SK-N-DZ (cell line): ENCODE data around the gene TEAD3.

ENCODE experiments used
- DNase-seq: peaks from one replicate; pipeline ENCODE4 v3.0.0-alpha.2; 2015; ENCODE audit warnings: low spot score

The TEAD3 gene

GRCh38 chr6:35492258-35492973 is 4.5 kb downstream of the TEAD3 start:
- DNase-seq, result no peak

GRCh38 chr6:35491558-35492257 is 5.2 kb downstream of the TEAD3 start:
- DNase-seq, result no peak

GRCh38 chr6:35490821-35491557 is 5.9 kb downstream of the TEAD3 start:
- no peak for DNase-seq

- DNase-seq, result peak; percentile 82
Observed at GRCh38 chr6:35489995-35490791, 6.7 kb downstream of the TEAD3 start.

GRCh38 chr6:35489066-35489465 is 7.8 kb downstream of the TEAD3 start:
- no peak for DNase-seq

- DNase-seq, result no peak
Observed at GRCh38 chr6:35488517-35488862, 8.4 kb downstream of the TEAD3 start.

- no peak for DNase-seq
Observed at GRCh38 chr6:35487658-35488516, 9.0 kb downstream of the TEAD3 start.

GRCh38 chr6:35486005-35486925 is 10.6 kb downstream of the TEAD3 start:
- DNase-seq, result no peak

GRCh38 chr6:35485402-35485877 is 11.4 kb downstream of the TEAD3 start:
- DNase-seq, result no peak

- no peak for DNase-seq
Observed at GRCh38 chr6:35484921-35485392, 11.9 kb downstream of the TEAD3 start.

- no peak for DNase-seq
Observed at GRCh38 chr6:35483893-35484645, 12.8 kb downstream of the TEAD3 start.

GRCh38 chr6:35483490-35483889 is 13.4 kb downstream of the TEAD3 start:
- DNase-seq, result no peak

- DNase-seq, result no peak
Observed at GRCh38 chr6:35483062-35483461, 13.8 kb downstream of the TEAD3 start.

- no peak for DNase-seq
Observed at GRCh38 chr6:35481226-35481625, 15.7 kb downstream of the TEAD3 start.

GRCh38 chr6:35480176-35480575 is 16.7 kb downstream of the TEAD3 start:
- DNase-seq, result no peak

- no peak for DNase-seq
Observed at GRCh38 chr6:35478259-35478658, 18.6 kb downstream of the TEAD3 start.

GRCh38 chr6:35477551-35478179 is 19.2 kb downstream of the TEAD3 start:
- DNase-seq, result no peak

- no peak for DNase-seq
Observed at GRCh38 chr6:35477028-35477427, 19.9 kb downstream of the TEAD3 start.
